HEK293 (cell line): ENCODE data around the gene HNRNPM.

Experiments
- PRDM10 ChIP-seq: fragments of 450-650 bp; formaldehyde crosslinking; IDR thresholded peaks from 2 replicates; pipeline ENCODE4 v1.5.1; 2016; ENCODE audit warnings: missing biosample characterization, missing genetic modification characterization
- SCRT1 ChIP-seq: fragments of 450-650 bp; formaldehyde crosslinking; IDR thresholded peaks from 2 replicates; pipeline ENCODE4 v1.5.1; 2016; ENCODE audit warnings: missing biosample characterization, missing genetic modification characterization, borderline replicate concordance
- TSHZ1 ChIP-seq: fragments of 450-650 bp; formaldehyde crosslinking; IDR thresholded peaks from 2 replicates; pipeline ENCODE4 v1.5.1; 2016; ENCODE audit warnings: missing biosample characterization, missing genetic modification characterization, borderline replicate concordance
- ZNF121 ChIP-seq: fragments of 450-650 bp; formaldehyde crosslinking; IDR thresholded peaks from 2 replicates; pipeline ENCODE4 v1.5.1; 2016; ENCODE audit warnings: missing biosample characterization, missing genetic modification characterization
- ZNF184 ChIP-seq: fragments of 450-650 bp; IDR thresholded peaks from 2 replicates; pipeline ENCODE4 v1.5.1; 2018; ENCODE audit warnings: missing biosample characterization, mild to moderate bottlenecking, missing genetic modification characterization
- ZNF394 ChIP-seq: fragments of 450-650 bp; formaldehyde crosslinking; IDR thresholded peaks from 2 replicates; pipeline ENCODE4 v1.5.1; 2016; ENCODE audit warnings: missing biosample characterization, missing genetic modification characterization, mild to moderate bottlenecking, moderate library complexity, borderline replicate concordance
- ZNF404 ChIP-seq: fragments of 450-650 bp; formaldehyde crosslinking; IDR thresholded peaks from 2 replicates; pipeline ENCODE4 v1.5.1; 2017; ENCODE audit warnings: missing biosample characterization, missing genetic modification characterization
- ZNF48 ChIP-seq: fragments of 450-650 bp; formaldehyde crosslinking; IDR thresholded peaks from 2 replicates; pipeline ENCODE4 v1.5.1; 2016; ENCODE audit warnings: missing biosample characterization, missing genetic modification characterization
- ZNF585B ChIP-seq: fragments of 450-650 bp; formaldehyde crosslinking; IDR thresholded peaks from 2 replicates; pipeline ENCODE4 v1.5.1; 2016; ENCODE audit warnings: missing biosample characterization, missing genetic modification characterization
- ZNF654 ChIP-seq: fragments of 450-650 bp; formaldehyde crosslinking; IDR thresholded peaks from 2 replicates; pipeline ENCODE4 v1.5.1; 2016; ENCODE audit warnings: low read depth, missing biosample characterization, missing genetic modification characterization
- TF ChIP-seq, protein P1 (sequence below): fragments of 450-650 bp; formaldehyde crosslinking; IDR thresholded peaks from 2 replicates; pipeline ENCODE4 v1.5.1; 2016; ENCODE audit warnings: missing biosample characterization, missing genetic modification characterization
- TF ChIP-seq, protein P2 (sequence below): fragments of 450-650 bp; formaldehyde crosslinking; IDR thresholded peaks from 2 replicates; pipeline ENCODE4 v1.5.1; 2016; ENCODE audit warnings: missing biosample characterization, missing genetic modification characterization

The HNRNPM gene

GRCh38 chr19:8499048-8499833 is 54.5 kb downstream of the HNRNPM start (continued):
- TF ChIP-seq, protein P1, sequence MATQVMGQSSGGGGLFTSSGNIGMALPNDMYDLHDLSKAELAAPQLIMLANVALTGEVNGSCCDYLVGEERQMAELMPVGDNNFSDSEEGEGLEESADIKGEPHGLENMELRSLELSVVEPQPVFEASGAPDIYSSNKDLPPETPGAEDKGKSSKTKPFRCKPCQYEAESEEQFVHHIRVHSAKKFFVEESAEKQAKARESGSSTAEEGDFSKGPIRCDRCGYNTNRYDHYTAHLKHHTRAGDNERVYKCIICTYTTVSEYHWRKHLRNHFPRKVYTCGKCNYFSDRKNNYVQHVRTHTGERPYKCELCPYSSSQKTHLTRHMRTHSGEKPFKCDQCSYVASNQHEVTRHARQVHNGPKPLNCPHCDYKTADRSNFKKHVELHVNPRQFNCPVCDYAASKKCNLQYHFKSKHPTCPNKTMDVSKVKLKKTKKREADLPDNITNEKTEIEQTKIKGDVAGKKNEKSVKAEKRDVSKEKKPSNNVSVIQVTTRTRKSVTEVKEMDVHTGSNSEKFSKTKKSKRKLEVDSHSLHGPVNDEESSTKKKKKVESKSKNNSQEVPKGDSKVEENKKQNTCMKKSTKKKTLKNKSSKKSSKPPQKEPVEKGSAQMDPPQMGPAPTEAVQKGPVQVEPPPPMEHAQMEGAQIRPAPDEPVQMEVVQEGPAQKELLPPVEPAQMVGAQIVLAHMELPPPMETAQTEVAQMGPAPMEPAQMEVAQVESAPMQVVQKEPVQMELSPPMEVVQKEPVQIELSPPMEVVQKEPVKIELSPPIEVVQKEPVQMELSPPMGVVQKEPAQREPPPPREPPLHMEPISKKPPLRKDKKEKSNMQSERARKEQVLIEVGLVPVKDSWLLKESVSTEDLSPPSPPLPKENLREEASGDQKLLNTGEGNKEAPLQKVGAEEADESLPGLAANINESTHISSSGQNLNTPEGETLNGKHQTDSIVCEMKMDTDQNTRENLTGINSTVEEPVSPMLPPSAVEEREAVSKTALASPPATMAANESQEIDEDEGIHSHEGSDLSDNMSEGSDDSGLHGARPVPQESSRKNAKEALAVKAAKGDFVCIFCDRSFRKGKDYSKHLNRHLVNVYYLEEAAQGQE (tag by site-specific recombination): no peak
- no peak for TF ChIP-seq PRDM10 (tag by site-specific recombination)
- TF ChIP-seq ZNF184: no peak
- no peak for TF ChIP-seq ZNF404 (tag by site-specific recombination)
- TF ChIP-seq ZNF394 (tag by site-specific recombination): no peak
- TF ChIP-seq ZNF585B (tag by site-specific recombination): no peak
- no peak for TF ChIP-seq ZNF121
- TF ChIP-seq, protein P2, sequence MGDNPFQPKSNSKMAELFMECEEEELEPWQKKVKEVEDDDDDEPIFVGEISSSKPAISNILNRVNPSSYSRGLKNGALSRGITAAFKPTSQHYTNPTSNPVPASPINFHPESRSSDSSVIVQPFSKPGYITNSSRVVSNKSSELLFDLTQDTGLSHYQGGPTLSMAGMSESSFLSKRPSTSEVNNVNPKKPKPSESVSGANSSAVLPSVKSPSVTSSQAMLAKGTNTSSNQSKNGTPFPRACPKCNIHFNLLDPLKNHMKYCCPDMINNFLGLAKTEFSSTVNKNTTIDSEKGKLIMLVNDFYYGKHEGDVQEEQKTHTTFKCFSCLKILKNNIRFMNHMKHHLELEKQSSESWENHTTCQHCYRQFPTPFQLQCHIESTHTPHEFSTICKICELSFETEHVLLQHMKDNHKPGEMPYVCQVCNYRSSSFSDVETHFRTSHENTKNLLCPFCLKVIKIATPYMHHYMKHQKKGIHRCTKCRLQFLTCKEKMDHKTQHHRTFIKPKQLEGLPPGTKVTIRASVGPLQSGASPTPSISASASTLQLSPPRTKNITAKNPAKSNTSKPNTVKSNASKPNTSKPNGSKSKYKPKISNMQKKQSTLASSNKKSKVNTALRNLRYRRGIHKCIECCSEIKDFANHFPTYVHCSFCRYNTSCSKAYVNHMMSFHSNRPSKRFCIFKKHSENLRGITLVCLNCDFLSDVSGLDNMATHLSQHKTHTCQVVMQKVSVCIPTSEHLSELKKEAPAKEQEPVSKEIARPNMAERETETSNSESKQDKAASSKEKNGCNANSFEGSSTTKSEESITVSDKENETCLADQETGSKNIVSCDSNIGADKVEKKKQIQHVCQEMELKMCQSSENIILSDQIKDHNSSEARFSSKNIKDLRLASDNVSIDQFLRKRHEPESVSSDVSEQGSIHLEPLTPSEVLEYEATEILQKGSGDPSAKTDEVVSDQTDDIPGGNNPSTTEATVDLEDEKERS (tag by site-specific recombination): no peak
- no peak for TF ChIP-seq SCRT1 (tag by site-specific recombination)
- no peak for TF ChIP-seq TSHZ1 (tag by site-specific recombination)
- TF ChIP-seq ZNF48 (tag by site-specific recombination): no peak
- TF ChIP-seq ZNF654 (tag by site-specific recombination): no peak
